B cell (primary cell): ENCODE results near the gene CHKA. TPM values are rescaled to one million over a fixed set of nuclear protein-coding genes. Genes with fewer than 3 reads are reported as not detected.

Experiments
- ATAC-seq: fragments of 200-7000 bp; cut with Tn5 transposase; one replicate; pipeline ENCODE4 v1.10.0; 2021; ENCODE audit warnings: low read depth, mild to moderate bottlenecking, moderate number of reproducible peaks, moderate library complexity
- CTCF ChIA-PET: fragments of 350-600 bp; sonication (Branson Sonifier 250); formaldehyde crosslinking; loops from one replicate; lab custom pipeline; 2021; ENCODE audit warnings: antibody characterized with exemption, inconsistent platforms; lab: Charles Lee
- POLR2A ChIA-PET: fragments of 350-600 bp; sonication (Branson Sonifier 250); formaldehyde crosslinking; loops from one replicate; lab custom pipeline; 2021; ENCODE audit warnings: antibody characterized with exemption; lab: Charles Lee
- DNase-seq: peaks from one replicate; pipeline ENCODE4 v3.0.0; 2013
- H2AFZ ChIP-seq: 2 replicates; pipeline ENCODE4 v1.6.1; 2012; ENCODE audit warnings: mild to moderate bottlenecking, low read depth, low read length; ENCODE audit not compliant: insufficient read depth, poor library complexity, severe bottlenecking
- H3K27ac ChIP-seq, 2 donors: 1 replicate in 1 of 2; 2 replicates in 1 of 2; pipeline ENCODE4 v1.5.1; 2012 to 2013; ENCODE audit warnings: low read length in 2 of 2, mild to moderate bottlenecking in 2 of 2, moderate library complexity in 1 of 2
- H3K27me3 ChIP-seq, 4 experiments: fragments of 200-600 bp in 1 of 4; sonication (generic) in 1 of 4; replicated peaks in 1 of 4; 1 replicate in 2 of 4; 2 replicates in 2 of 4; pipeline versions ENCODE4 v1.6.1 to v1.7.0; 2013 to 2016; ENCODE audit warnings: low read length in 3 of 4, mild to moderate bottlenecking in 2 of 4, mixed read lengths in 1 of 4, moderate library complexity in 1 of 4; ENCODE audit not compliant: insufficient read depth in 4 of 4, control insufficient read depth in 3 of 4; ENCODE audit errors: control extremely low read depth in 1 of 4
- H3K36me3 ChIP-seq, 2 experiments: replicated peaks in 1 of 2; 1 replicate in 1 of 2; 2 replicates in 1 of 2; pipeline versions ENCODE4 v1.6.1 to v1.7.1; 2013; ENCODE audit warnings: low read length in 1 of 2; ENCODE audit not compliant: insufficient read depth in 2 of 2, control insufficient read depth in 1 of 2; ENCODE audit errors: control extremely low read depth in 1 of 2, extremely low read depth in 1 of 2
- H3K4me1 ChIP-seq, 2 donors: fragments of 200-600 bp in 1 of 2; sonication (generic) in 1 of 2; 1 replicate in 1 of 2; 2 replicates in 1 of 2; pipeline versions ENCODE4 v1.5.1 to v1.6.1; 2013 to 2017; ENCODE audit warnings: low read length in 2 of 2; ENCODE audit not compliant: control insufficient read depth in 2 of 2, insufficient read depth in 2 of 2
- H3K4me2 ChIP-seq: replicated peaks from 2 replicates; pipeline ENCODE3; 2012; ENCODE audit warnings: mild to moderate bottlenecking, low read depth, low read length; ENCODE audit not compliant: poor library complexity, severe bottlenecking
- H3K4me3 ChIP-seq, 5 experiments: fragments of 200-600 bp in 1 of 5; sonication (generic) in 1 of 5; 1 replicate in 3 of 5; 2 replicates in 2 of 5; pipeline versions ENCODE4 v1.5.1 to v1.7.0; 2011 to 2016; ENCODE audit warnings: low read length in 4 of 5, mild to moderate bottlenecking in 4 of 5, low read depth in 2 of 5, control low read depth in 1 of 5, moderate library complexity in 1 of 5; ENCODE audit not compliant: insufficient read depth in 1 of 5; ENCODE audit errors: control extremely low read depth in 1 of 5, extremely low read depth in 1 of 5
- H3K79me2 ChIP-seq: fragments of 200-600 bp; sonication (generic); one replicate; pipeline ENCODE4 v1.6.0; 2016; ENCODE audit warnings: low read length; ENCODE audit not compliant: control insufficient read depth, insufficient read depth
- H3K9ac ChIP-seq: fragments of 200-600 bp; sonication (generic); 2 replicates; pipeline ENCODE4 v1.6.1; 2017; ENCODE audit warnings: mild to moderate bottlenecking, low read length, moderate library complexity
- H3K9me3 ChIP-seq, 3 donors: one replicate each; pipeline versions ENCODE4 v1.6.1 to v1.7.1; 2013; ENCODE audit warnings: low read length in 2 of 3; ENCODE audit not compliant: control insufficient read depth in 2 of 3, insufficient read depth in 1 of 3; ENCODE audit errors: control extremely low read depth in 1 of 3
- H4K20me1 ChIP-seq: 2 replicates; pipeline ENCODE4 v1.6.0; 2012; ENCODE audit warnings: mild to moderate bottlenecking, low read length; ENCODE audit not compliant: insufficient read depth, control insufficient read depth, poor library complexity, severe bottlenecking
- H3K27ac Mint-ChIP-seq: one replicate; pipeline ENCODE4 v1.8.0; 2021; ENCODE audit warnings: mixed read lengths
- H3K27me3 Mint-ChIP-seq: one replicate; pipeline ENCODE4 v1.8.0; 2021; ENCODE audit warnings: mixed read lengths
- H3K4me1 Mint-ChIP-seq: one replicate; pipeline ENCODE4 v1.8.0; 2021; ENCODE audit warnings: mixed read lengths
- H3K4me3 Mint-ChIP-seq: one replicate; pipeline ENCODE4 v1.8.0; 2021; ENCODE audit warnings: mixed read lengths
- H3K9me3 Mint-ChIP-seq: one replicate; pipeline ENCODE4 v1.8.0; 2022; ENCODE audit warnings: mixed read lengths; ENCODE audit not compliant: insufficient read depth
- EZH2 ChIP-seq: IDR thresholded peaks from 2 replicates; pipeline ENCODE4 v1.6.1; 2012; ENCODE audit warnings: borderline replicate concordance, low read depth, mild to moderate bottlenecking, moderate library complexity, low read length; ENCODE audit not compliant: insufficient read depth, poor library complexity, severe bottlenecking
- WGBS: methylation state at CpG from one replicate; pipeline ENCODE4 v1.1.5; 2013; ENCODE audit warnings: missing lambda C conversion rate; ENCODE audit not compliant: insufficient coverage; 5-methylcytosine and 5-hydroxymethylcytosine counted together
- intact Hi-C: fragments of 100-400 bp; cut with micrococcal nuclease; formaldehyde crosslinking; loops from one replicate; pipeline ENCODE4 v1.10.0; 2022
- polyA plus RNA-seq: library from polyadenylated mRNA; depleted of rRNA; stranded (reverse); fragments of >200 nt; gene quantifications from 2 replicates; pipeline ENCODE4 v1.2.3, GENCODE V29; 2012
- total RNA-seq, 2 donors: library from RNA; stranded (reverse); fragments of 120-200 nt in 1 of 2; gene quantifications; 1 replicate in 1 of 2; 2 replicates in 1 of 2; pipeline versions ENCODE4 v1.2.3 to v1.2.4, GENCODE V29; 2013 to 2022
- TF ChIP-seq, protein P1 (sequence below): fragments of 200-600 bp; IDR thresholded peaks from one replicate; pipeline ENCODE4 v1.8.0; 2022; ENCODE audit warnings: antibody characterized with exemption, mild to moderate bottlenecking

CHKA gene
- total and polyA plus RNA-seq, 2 donors (not counting 1 experiment from before 2014, with no cell fraction given), result 10.6 to 20.6 TPM

GRCh38 chr11:68016161-68016903 is 104.9 kb downstream of the CHKA start:
- H3K79me2 ChIP-seq, result peaks cover 5% of the 10 kb centered on the region
- ATAC-seq, result no peak
- H3K4me1 ChIP-seq, result peaks cover 1 to 2% of the 10 kb centered on the region in 2 donors
- Mint-ChIP-seq H3K27ac (no peak overlapping the region), H3K27me3 (peaks cover 6% of the 10 kb centered on the region), H3K4me1 (peaks cover 4% of the 10 kb centered on the region), H3K9me3 (no peaks in the 10 kb centered on the region), H3K4me3 (no peak overlapping the region)
- WGBS, result 87% methylated on average over 13 of the region's 13 CpGs
- no peaks in the 10 kb centered on the region for H3K9me3 ChIP-seq
- no peak overlapping the region for H2AFZ ChIP-seq
- intact Hi-C loops, result no loop called here
- no peak overlapping the region for H3K4me3 ChIP-seq
- no peak overlapping the region for H3K9ac ChIP-seq
- H3K4me2 ChIP-seq, result no peak overlapping the region
- no peak overlapping the region for H3K27ac ChIP-seq
- ChIA-PET CTCF (no interaction called here), POLR2A (no interaction called here)
- H3K27me3 ChIP-seq, result no peaks in the 10 kb centered on the region
- H4K20me1 ChIP-seq, result no peaks in the 10 kb centered on the region
- DNase-seq, result no peak
- no peaks in the 10 kb centered on the region for H3K36me3 ChIP-seq
- no peak for TF ChIP-seq EZH2
- TF ChIP-seq, protein P1, sequence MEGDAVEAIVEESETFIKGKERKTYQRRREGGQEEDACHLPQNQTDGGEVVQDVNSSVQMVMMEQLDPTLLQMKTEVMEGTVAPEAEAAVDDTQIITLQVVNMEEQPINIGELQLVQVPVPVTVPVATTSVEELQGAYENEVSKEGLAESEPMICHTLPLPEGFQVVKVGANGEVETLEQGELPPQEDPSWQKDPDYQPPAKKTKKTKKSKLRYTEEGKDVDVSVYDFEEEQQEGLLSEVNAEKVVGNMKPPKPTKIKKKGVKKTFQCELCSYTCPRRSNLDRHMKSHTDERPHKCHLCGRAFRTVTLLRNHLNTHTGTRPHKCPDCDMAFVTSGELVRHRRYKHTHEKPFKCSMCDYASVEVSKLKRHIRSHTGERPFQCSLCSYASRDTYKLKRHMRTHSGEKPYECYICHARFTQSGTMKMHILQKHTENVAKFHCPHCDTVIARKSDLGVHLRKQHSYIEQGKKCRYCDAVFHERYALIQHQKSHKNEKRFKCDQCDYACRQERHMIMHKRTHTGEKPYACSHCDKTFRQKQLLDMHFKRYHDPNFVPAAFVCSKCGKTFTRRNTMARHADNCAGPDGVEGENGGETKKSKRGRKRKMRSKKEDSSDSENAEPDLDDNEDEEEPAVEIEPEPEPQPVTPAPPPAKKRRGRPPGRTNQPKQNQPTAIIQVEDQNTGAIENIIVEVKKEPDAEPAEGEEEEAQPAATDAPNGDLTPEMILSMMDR, result no peak

DNA sequence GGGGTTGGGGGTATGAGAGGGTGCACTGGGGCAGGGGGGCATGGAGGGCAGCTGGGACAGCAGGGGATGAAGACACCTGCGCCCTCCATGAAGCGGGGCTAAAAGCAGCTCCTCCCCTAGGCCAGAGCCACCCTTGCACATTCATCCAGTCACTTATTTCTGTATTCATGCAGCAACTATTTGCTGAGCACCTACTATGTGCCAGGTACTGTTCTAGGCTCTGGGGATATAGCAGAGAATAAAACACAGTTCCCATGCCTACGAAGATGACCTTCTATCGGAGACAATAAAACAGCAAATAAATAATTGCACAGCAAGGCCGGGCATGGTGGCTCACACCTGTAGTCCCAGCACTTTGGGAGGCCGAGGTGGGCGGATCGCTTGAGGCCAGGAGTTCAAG is 105.7 kb downstream of the CHKA start:
- Mint-ChIP-seq H3K27ac (no peak overlapping the region), H3K4me1 (peaks cover 10% of the 10 kb centered on the region), H3K9me3 (no peaks in the 10 kb centered on the region), H3K4me3 (no peak overlapping the region), H3K27me3 (peaks cover 1% of the 10 kb centered on the region)
- no peaks in the 10 kb centered on the region for H4K20me1 ChIP-seq
- CTCF ChIA-PET, result interaction anchor here (1.1 kb wide), 1 partner anchor 192 kb away, joined by 3 read pairs; no protein-coding TSS in a partner anchor
- DNase-seq (no peak), ATAC-seq (no peak)
- H3K9me3 ChIP-seq, result no peaks in the 10 kb centered on the region
- H3K9ac ChIP-seq, result no peak overlapping the region
- peaks cover 10 to 11% of the 10 kb centered on the region in 2 donors for H3K4me1 ChIP-seq
- peaks cover 5% of the 10 kb centered on the region for H3K79me2 ChIP-seq
- no peaks in the 10 kb centered on the region for H3K27me3 ChIP-seq
- no peak overlapping the region for H3K27ac ChIP-seq
- intact Hi-C loops, result no loop called here
- no peak overlapping the region for H3K4me3 ChIP-seq
- H3K36me3 ChIP-seq, result no peaks in the 10 kb centered on the region
- no peak overlapping the region for H3K4me2 ChIP-seq
- WGBS, result 98% methylated on average over 4 of the region's 8 CpGs
- H2AFZ ChIP-seq, result no peak overlapping the region
- no peak for TF ChIP-seq EZH2
- TF ChIP-seq, protein P1, result no peak
- POLR2A ChIA-PET, result no interaction called here
